A549 treated with ZK216348 at 1 μM for 4 hours (cell line): ENCODE measurements around the gene FZD2. TPM values are rescaled to one million over a fixed set of nuclear protein-coding genes. Genes with fewer than 3 reads are reported as not detected.

Experiments used
- total RNA-seq: library from RNA; stranded (reverse); fragments of 200-300 nt; extraction: Qiagen RNA extraction; gene quantifications from 5 replicates; pipeline ENCODE4 v1.2.3, GENCODE V29; 2022; ENCODE audit warnings: low read depth

FZD2 gene
- 20.7 to 44.3 TPM (median 41.9 TPM) in 5 replicates for total RNA-seq

DNA sequence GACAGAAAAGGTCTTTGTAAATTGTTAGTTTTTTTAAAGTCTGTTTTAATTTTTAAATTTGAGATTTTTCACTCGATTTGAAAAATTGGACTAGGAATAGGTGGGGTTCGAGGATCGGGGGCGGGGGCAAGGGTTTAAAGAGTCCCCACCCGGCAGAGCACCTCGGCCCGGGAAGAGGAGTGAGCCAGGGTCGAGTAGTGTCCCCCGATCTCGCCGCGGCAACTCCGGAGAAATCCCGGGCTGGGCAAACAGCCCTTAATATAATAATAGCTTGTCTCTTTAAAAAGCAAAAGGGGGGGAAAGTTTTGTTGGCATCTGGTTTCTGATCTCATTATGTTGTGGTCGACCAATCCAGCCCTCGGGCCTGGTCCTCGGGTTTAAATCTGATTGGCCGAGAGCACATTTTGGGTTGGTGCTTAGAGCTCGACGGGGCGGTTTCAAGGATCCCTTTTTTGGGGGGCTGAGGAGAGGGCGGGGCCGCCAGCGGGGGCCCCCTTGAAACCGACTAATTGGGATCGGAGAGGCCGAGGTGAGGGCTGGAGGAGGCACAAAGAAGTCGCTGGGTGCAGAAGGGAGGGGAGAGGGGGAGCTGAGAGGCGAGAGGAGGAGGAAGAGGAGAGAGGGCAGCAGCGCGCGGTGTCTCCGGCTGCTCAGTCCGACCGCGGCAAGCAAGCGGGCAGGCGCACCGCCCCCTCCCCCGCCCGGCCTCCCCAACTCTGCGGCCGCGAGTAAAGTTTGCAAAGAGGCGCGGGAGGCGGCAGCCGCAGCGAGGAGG lies at the start of gene FZD2:
FZD2 (plus strand) TSS at position 653 of the 775 bp plus-strand sequence. CDS start 205 bp downstream, outside the sequence.

Other genes starting within 250 kb of the FZD2 start
- 0.74 to 1.3 TPM (median 0.90 TPM) in 5 replicates for gene RUNDC3A, start 248.9 kb upstream of the FZD2 start, total RNA-seq
- gene SLC25A39, start 232.7 kb upstream of the FZD2 start, total RNA-seq = 117 to 208 TPM (median 195 TPM) in 5 replicates
- 168 to 278 TPM (median 231 TPM) in 5 replicates for gene GRN, start 212.2 kb upstream of the FZD2 start, total RNA-seq
- 1.3 to 5.2 TPM (median 4.5 TPM) in 5 replicates for gene FAM171A2, start 193.6 kb upstream of the FZD2 start, total RNA-seq
- 1.2 to 1.9 TPM (median 1.6 TPM) in 5 replicates for gene ITGA2B, start 167.8 kb upstream of the FZD2 start, total RNA-seq
- 18.1 to 27.2 TPM (median 20.8 TPM) in 5 replicates for gene GPATCH8, start 54.1 kb upstream of the FZD2 start, total RNA-seq
- gene MEIOC, start 99.0 kb downstream of the FZD2 start, total RNA-seq = 1.2 to 3.1 TPM (median 3.0 TPM) in 5 replicates
- gene CCDC43, start 132.3 kb downstream of the FZD2 start, total RNA-seq = 22.6 to 41.1 TPM (median 30.1 TPM) in 5 replicates
- 19.4 to 30.5 TPM (median 26.9 TPM) in 5 replicates for gene DBF4B, start 151.2 kb downstream of the FZD2 start, total RNA-seq
- gene ADAM11, start 201.5 kb downstream of the FZD2 start, total RNA-seq = 1.3 to 2.7 TPM (median 2.0 TPM) in 5 replicates